ENCODE data around the gene CUL2. TPM values are rescaled to one million over a fixed set of nuclear protein-coding genes. Genes with fewer than 3 reads are reported as not detected.
"Not testable (repeated sequence)": the region's sequence is repeated elsewhere in the genome, so short reads cannot be mapped to it uniquely, and the experiment has no call there.

Gene CUL2
- total RNA-seq, 1 experiment from 2014 or later, result 36.1 TPM

GRCh38 chr10:34974364-34975065, 115.6 kb downstream of the CUL2 start:
- BruUV-seq (replicated peaks), result not testable (repeated sequence)

DNA sequence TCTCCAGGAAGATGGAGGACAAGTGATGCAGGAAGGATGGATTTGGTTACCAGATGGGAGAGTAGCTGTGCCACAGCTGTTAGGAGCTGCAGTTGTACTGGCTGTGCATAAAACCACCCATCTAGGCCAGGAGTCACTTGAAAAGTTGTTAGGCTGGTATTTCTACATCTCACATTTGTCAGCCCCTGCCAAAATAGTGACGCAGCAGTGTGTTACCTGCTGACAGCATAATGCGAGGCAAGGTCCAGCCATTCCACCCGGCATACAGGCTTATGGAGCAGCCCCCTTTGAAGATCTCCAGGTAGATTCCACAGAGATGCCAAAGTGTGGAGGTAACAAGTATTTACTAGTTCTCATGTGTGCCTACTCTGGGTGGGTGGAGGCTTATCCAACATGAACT, 116.4 kb downstream of the CUL2 start:
- POLR2A ChIA-PET; H3K27me3 ChIP-seq (ENCODE audit: insufficient read depth, low read length); H2AFZ ChIP-seq (ENCODE audit: low read depth, low read length, poor library complexity, severe bottlenecking); ATAC-seq; H3K4me1 ChIP-seq (ENCODE audit: control insufficient read depth in 1 of 2, insufficient read depth in 2 of 2, low read length in 2 of 2); intact Hi-C loops (cut with micrococcal nuclease); H3K9me3 ChIP-seq (ENCODE audit: control insufficient read depth in 1 of 2, insufficient read depth in 1 of 2, low read depth in 1 of 2, low read length in 2 of 2); DNase-seq (ENCODE audit: low read depth, low spot score); H3K9me2 ChIP-seq (ENCODE audit: insufficient read depth); H3K4me3 ChIP-seq (replicated peaks in 1 of 2; ENCODE audit: low read depth in 1 of 2, low read length in 2 of 2); H3K27ac ChIP-seq (ENCODE audit: low read depth, low read length); H3K9ac ChIP-seq (ENCODE audit: low read length); BruUV-seq (replicated peaks); H4K20me1 ChIP-seq (ENCODE audit: insufficient read depth); H3K79me2 ChIP-seq (ENCODE audit: insufficient read depth, low read length); RAD21 ChIA-PET (ENCODE audit: low non-redundant PET in 1 of 2, low total read pairs in 2 of 2, uncharacterized antibody in 2 of 2, unreplicated experiment in 2 of 2); H3K4me2 ChIP-seq (ENCODE audit: low read length); H3K36me3 ChIP-seq (ENCODE audit: control insufficient read depth in 1 of 2, insufficient read depth in 2 of 2, low read length in 2 of 2): not testable (repeated sequence)
- CTCF ChIA-PET, result interaction anchor here (1.0 kb wide), 1 partner anchor 222 kb away, joined by 3 read pairs; no protein-coding TSS in a partner anchor

More at GRCh38 chr10:34974364-34975065, 115.6 kb downstream of the CUL2 start:
- intact Hi-C loops (cut with micrococcal nuclease); H3K9me2 ChIP-seq (ENCODE audit: insufficient read depth); H3K36me3 ChIP-seq (ENCODE audit: control insufficient read depth in 1 of 2, insufficient read depth in 2 of 2, low read length in 2 of 2); ATAC-seq; H3K79me2 ChIP-seq (ENCODE audit: insufficient read depth, low read length); H3K9me3 ChIP-seq (ENCODE audit: control insufficient read depth in 1 of 2, insufficient read depth in 1 of 2, low read depth in 1 of 2, low read length in 2 of 2); POLR2A ChIA-PET; DNase-seq (ENCODE audit: low read depth, low spot score); H3K4me1 ChIP-seq (ENCODE audit: control insufficient read depth in 1 of 2, insufficient read depth in 2 of 2, low read length in 2 of 2); RAD21 ChIA-PET (ENCODE audit: low non-redundant PET in 1 of 2, low total read pairs in 2 of 2, uncharacterized antibody in 2 of 2, unreplicated experiment in 2 of 2); H3K4me3 ChIP-seq (replicated peaks in 1 of 2; ENCODE audit: low read depth in 1 of 2, low read length in 2 of 2); H3K27ac ChIP-seq (ENCODE audit: low read depth, low read length); H2AFZ ChIP-seq (ENCODE audit: low read depth, low read length, poor library complexity, severe bottlenecking); H4K20me1 ChIP-seq (ENCODE audit: insufficient read depth); H3K4me2 ChIP-seq (ENCODE audit: low read length); H3K27me3 ChIP-seq (ENCODE audit: insufficient read depth, low read length); H3K9ac ChIP-seq (ENCODE audit: low read length): not testable (repeated sequence)
- TF ChIP-seq CTCF (IDR thresholded peaks at IDR 0.05 in 2 of 3, conservative IDR thresholded peaks at IDR 0.05 in 1 of 3; ENCODE audit: borderline replicate concordance in 1 of 3, insufficient read depth in 1 of 3, low read depth in 2 of 3, low read length in 2 of 3) (peak in 1 of 3 experiments; percentile 17; a peak in 1 of 6 replicates), RAD21 (IDR thresholded peaks at IDR 0.05; ENCODE audit: low read depth) (peak; percentile 34; the same call in 1 of the 2 replicates)
- CTCF ChIA-PET, result interaction anchor here (1.0 kb wide), 1 partner anchor 221 kb away, joined by 3 read pairs; no protein-coding TSS in a partner anchor

- H3K27me3 ChIP-seq (ENCODE audit: insufficient read depth, low read length); BruUV-seq (replicated peaks); H3K9me2 ChIP-seq (ENCODE audit: insufficient read depth); H3K4me3 ChIP-seq (replicated peaks in 1 of 2; ENCODE audit: low read depth in 1 of 2, low read length in 2 of 2); H3K79me2 ChIP-seq (ENCODE audit: insufficient read depth, low read length); H3K9me3 ChIP-seq (ENCODE audit: control insufficient read depth in 1 of 2, insufficient read depth in 1 of 2, low read depth in 1 of 2, low read length in 2 of 2); CTCF ChIA-PET; H3K9ac ChIP-seq (ENCODE audit: low read length); H3K4me2 ChIP-seq (ENCODE audit: low read length); ATAC-seq; H4K20me1 ChIP-seq (ENCODE audit: insufficient read depth); DNase-seq (ENCODE audit: low read depth, low spot score); H3K36me3 ChIP-seq (ENCODE audit: control insufficient read depth in 1 of 2, insufficient read depth in 2 of 2, low read length in 2 of 2); H3K27ac ChIP-seq (ENCODE audit: low read depth, low read length); H3K4me1 ChIP-seq (ENCODE audit: control insufficient read depth in 1 of 2, insufficient read depth in 2 of 2, low read length in 2 of 2); H2AFZ ChIP-seq (ENCODE audit: low read depth, low read length, poor library complexity, severe bottlenecking); POLR2A ChIA-PET; intact Hi-C loops (cut with micrococcal nuclease): not testable (repeated sequence)
- RAD21 ChIA-PET (ENCODE audit: low non-redundant PET in 1 of 2, low total read pairs in 2 of 2, uncharacterized antibody in 2 of 2, unreplicated experiment in 2 of 2), result interaction anchor here in 1 of 2 experiments (0.6 kb wide), 1 partner anchor 46 kb away, joined by 3 read pairs; no protein-coding TSS in a partner anchor
Observed at GRCh38 chr10:34973121-34973520, 117.0 kb downstream of the CUL2 start.

- H3K79me2 ChIP-seq (ENCODE audit: insufficient read depth, low read length); H3K9me2 ChIP-seq (ENCODE audit: insufficient read depth); ATAC-seq; CTCF ChIA-PET; H3K9me3 ChIP-seq (ENCODE audit: control insufficient read depth in 1 of 2, insufficient read depth in 1 of 2, low read depth in 1 of 2, low read length in 2 of 2); H3K27me3 ChIP-seq (ENCODE audit: insufficient read depth, low read length); H4K20me1 ChIP-seq (ENCODE audit: insufficient read depth); H3K9ac ChIP-seq (ENCODE audit: low read length); H2AFZ ChIP-seq (ENCODE audit: low read depth, low read length, poor library complexity, severe bottlenecking); H3K27ac ChIP-seq (ENCODE audit: low read depth, low read length); H3K4me3 ChIP-seq (replicated peaks in 1 of 2; ENCODE audit: low read depth in 1 of 2, low read length in 2 of 2); POLR2A ChIA-PET; DNase-seq (ENCODE audit: low read depth, low spot score); BruUV-seq (replicated peaks); H3K4me1 ChIP-seq (ENCODE audit: control insufficient read depth in 1 of 2, insufficient read depth in 2 of 2, low read length in 2 of 2); H3K36me3 ChIP-seq (ENCODE audit: control insufficient read depth in 1 of 2, insufficient read depth in 2 of 2, low read length in 2 of 2); H3K4me2 ChIP-seq (ENCODE audit: low read length); intact Hi-C loops (cut with micrococcal nuclease): not testable (repeated sequence)
- RAD21 ChIA-PET (ENCODE audit: low non-redundant PET in 1 of 2, low total read pairs in 2 of 2, uncharacterized antibody in 2 of 2, unreplicated experiment in 2 of 2), result interaction anchor here in 1 of 2 experiments (0.6 kb wide), 1 partner anchor 45 kb away, joined by 3 read pairs; no protein-coding TSS in a partner anchor
Observed at GRCh38 chr10:34972591-34972990, 117.5 kb downstream of the CUL2 start.

Measured in HCT116 (cell line).